Neural cell (in vitro differentiated cells): ENCODE data around the gene LYPD6B.

Experiments
- EZH2 ChIP-seq: fragments of 200-600, 300-800 bp; shearing (Covaris generic), sonication (generic); IDR thresholded peaks from 2 replicates; pipeline ENCODE4 v1.6.1; 2014; ENCODE audit warnings: antibody characterized with exemption, low read length, borderline replicate concordance, mild to moderate bottlenecking; ENCODE audit not compliant: insufficient read depth, poor library complexity, severe bottlenecking
- TF ChIP-seq, protein P1 (sequence below): fragments of 450-650 bp; IDR thresholded peaks from 2 replicates; pipeline ENCODE4 v1.5.1; 2014; ENCODE audit warnings: antibody characterized with exemption, mild to moderate bottlenecking, moderate library complexity; ENCODE audit not compliant: poor library complexity, severe bottlenecking

GRCh38 chr2:149094217-149095015 lies 55.9 kb downstream of the LYPD6B start:
- no peak for TF ChIP-seq EZH2
- TF ChIP-seq, protein P1, sequence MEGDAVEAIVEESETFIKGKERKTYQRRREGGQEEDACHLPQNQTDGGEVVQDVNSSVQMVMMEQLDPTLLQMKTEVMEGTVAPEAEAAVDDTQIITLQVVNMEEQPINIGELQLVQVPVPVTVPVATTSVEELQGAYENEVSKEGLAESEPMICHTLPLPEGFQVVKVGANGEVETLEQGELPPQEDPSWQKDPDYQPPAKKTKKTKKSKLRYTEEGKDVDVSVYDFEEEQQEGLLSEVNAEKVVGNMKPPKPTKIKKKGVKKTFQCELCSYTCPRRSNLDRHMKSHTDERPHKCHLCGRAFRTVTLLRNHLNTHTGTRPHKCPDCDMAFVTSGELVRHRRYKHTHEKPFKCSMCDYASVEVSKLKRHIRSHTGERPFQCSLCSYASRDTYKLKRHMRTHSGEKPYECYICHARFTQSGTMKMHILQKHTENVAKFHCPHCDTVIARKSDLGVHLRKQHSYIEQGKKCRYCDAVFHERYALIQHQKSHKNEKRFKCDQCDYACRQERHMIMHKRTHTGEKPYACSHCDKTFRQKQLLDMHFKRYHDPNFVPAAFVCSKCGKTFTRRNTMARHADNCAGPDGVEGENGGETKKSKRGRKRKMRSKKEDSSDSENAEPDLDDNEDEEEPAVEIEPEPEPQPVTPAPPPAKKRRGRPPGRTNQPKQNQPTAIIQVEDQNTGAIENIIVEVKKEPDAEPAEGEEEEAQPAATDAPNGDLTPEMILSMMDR, result no peak
